Medulla oblongata (tissue), 1 donor: ENCODE results near the gene MIPOL1.

Experiments used
- DNase-seq: peaks from one replicate; pipeline ENCODE4 v3.0.0-alpha.2; 2015; ENCODE audit errors: extremely low spot score

Gene MIPOL1

DNA sequence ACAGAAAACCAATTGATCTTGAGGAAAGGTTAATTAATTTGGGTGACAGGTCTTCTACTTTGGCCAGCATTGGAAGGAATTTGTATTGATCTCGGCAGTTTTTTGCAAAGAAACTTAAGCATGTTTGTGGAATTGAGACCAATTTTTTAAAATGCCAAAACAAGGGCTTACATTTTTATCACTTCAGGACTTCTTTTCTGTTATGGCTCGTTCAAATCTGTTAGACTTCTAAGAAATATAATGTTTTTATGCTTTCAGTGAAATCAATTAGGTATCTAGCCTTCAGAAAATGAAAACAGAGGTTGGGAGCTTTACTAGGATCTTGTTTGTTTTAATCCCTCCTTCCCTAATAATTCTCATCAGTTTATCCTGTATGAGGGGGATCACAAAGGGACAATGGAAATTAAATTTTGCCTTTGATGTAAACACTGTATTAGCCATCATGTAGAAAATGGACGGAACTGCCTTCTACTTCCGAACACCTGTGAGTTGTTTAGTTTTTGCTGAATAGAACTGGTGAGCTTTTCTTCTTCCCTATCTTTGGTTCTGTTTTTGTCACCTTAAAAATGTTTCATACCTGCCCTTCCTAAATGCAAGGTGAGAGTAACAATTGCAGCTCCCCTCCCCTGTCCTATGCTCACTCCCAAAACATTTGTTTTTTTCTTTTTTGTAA lies 389.5 kb downstream of the MIPOL1 start:
- DNase-seq, result no peak

DNA sequence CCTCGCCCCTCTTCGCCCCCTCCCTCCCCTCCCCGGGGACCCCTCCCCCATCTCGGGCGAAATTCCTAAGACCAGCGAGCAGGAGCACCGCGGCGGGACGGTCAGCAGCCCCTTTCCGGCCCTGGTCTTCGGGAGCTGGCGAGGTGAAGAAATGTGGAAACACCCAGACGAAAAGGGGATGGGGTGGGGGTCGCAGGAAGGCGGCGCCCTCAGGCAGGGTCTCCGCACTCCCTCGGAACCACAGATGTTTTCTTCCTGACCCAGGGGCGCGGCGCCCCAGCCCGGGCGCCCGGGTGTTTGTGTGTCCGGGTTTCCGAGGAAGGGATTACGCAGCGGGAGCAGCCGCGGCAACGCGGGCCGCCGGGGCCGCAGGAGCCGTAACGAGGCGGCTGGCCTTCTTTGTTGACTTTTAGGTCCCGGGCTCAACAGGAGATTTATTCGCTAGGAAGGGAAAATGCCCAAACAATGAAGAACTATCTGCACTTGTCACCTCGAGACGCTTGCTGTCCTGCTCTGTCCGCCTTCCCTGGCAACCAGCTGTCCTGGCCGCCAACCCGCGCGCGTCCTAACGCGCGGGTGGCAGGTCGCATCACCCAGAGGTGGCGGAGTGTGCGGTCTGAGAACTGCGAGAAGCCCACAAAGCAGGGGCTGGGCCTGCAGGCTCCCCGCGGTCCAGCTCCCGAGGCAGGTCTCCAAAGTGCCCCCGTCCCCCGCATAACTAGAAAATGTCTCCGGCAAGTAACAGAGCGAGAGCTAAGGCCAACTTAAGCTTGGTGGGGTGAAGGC lies 390.3 kb downstream of the MIPOL1 start:
- no peak for DNase-seq

DNA sequence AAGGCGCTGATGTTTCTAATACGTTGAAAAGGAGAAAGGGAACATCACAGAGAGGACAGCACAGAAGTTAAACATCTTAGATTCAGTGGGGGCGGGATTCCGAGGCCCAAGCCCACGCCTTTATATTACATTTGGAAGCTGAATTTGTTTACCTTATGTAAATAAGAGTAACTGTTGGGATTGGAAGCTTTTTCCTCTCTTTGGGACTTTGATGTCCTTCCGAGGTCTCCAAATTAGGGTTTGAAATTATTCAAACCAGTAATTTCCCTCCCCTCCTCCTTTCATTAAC lies 390.9 kb downstream of the MIPOL1 start:
- DNase-seq, result no peak

DNA sequence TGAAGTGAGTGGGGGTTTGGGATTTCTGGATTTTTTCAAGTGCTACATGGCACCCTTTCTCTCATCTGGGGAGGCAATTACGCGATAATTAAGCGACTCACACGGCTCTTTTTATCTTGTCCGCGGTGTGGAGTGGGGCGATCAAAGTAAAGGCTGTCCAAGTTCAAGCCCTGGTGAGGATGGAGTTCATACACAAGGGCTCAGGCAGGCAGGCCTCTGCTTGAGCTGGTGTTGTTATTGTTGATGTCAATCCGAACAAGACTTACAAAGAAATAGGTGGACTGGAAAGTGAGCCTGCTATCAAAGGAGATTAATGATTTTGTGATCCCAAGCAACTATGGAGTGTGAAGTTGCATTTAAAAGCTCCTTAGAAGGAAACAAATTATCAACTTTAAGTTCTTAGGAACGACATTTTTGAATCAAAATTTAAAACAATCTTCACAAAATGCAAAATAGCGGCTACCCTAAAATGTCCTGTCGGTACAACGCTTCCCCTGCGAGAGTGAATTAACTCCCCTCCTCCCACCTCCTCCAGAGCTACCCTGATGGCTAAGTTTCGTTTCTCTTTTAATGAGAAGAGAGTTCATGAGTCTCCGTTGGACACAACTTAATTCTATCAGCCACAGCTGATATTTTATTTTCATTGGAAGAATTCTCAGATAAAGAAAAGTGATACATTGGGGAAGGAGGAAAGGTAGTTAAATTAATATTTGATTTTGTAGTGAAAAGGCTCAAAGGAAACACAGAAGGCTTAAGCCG lies 391.4 kb downstream of the MIPOL1 start:
- no peak for DNase-seq

DNA sequence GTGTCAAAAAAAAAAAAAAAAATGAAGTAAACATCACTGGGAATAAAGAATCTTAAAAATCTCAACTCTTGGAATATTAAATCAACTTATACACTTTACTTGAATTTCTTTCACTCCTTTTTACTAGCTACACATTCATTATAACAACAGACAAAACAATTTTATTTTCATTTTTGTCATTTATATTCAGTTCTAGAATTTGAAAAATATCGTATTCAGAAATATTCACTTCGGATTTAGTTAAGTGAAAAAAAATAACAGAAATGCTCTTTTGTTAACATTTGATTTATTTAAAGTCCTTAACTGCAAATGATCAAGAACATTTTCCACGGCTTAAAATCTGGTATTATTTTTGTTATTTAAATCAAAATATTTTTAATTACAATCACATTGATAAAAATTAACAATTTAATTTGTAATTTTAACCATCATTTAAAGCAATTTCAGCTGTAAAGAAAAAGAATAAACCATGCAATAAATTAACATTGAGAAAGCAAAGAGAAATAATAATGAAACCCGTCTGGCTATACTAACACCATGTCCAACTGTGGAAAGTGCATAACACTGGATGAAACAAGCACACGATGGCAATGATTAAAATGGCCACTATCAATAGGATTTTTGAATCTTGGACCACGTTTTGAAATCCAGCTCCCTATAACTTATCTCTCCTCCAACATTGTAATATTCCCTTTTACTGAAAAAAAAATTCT lies 392.1 kb downstream of the MIPOL1 start:
- DNase-seq, result no peak

DNA sequence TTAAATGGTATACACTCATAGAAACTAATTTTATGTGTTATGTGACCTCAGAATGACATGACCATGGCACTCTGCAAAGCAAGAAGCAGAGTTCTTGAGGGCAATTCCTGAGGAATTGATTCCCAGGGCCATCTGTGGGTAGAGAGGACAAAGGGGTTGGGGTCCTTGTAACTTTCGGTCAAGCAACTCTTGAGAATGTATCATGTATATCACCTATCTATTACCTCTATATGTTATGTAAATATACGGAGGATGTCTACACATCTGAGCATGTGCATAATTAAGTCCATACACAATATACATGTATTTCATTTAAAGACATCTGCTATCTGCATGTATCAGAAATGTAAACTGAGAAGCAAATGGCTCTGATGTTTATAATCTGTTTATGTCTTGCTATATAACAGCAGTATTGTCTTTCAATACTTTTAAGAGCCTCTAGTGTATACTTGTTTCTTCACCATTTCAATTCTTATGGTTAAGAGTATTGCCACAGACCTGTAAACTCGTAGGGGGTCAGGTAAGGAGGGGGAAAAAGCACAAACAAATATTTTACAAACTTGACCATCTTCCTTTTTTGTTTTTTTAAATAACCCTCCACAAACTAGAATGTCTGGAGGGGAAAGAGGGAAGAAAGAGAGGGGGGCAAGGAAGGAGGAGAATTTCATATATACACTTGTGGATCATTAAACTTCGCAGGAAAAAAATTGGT lies 392.8 kb downstream of the MIPOL1 start:
- no peak for DNase-seq

DNA sequence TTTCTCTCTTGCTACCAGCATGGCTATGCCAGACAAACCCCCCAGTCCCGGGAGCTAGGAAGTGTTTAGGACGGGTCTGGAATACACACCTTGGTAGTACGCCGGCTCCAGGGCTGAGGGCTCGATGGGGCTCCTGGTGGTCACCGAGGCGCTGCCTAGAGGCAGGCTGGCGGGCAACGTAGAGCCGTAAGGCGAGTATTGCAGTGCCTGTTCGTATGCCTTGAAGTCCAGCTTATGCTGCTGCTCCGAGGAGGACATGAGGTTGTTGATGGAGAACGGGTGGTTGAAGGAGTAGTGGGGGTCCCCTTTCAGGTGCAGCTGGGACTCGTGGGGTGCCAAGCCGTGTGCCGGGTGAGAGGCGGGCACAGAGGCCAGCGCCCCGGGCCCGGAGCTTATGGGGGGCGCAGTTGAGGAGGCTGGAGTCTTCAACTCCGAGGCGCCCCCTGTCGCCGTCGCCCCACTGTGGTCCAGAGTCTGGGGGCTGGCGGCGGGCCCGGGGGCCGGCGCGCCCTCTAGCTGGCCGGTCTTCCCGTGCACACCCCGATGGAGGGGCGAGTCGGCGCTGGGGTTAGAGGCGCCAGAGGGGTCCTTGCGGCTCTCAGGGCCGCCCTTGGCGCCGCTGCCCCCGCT lies 393.7 kb downstream of the MIPOL1 start:
- no peak for DNase-seq

DNA sequence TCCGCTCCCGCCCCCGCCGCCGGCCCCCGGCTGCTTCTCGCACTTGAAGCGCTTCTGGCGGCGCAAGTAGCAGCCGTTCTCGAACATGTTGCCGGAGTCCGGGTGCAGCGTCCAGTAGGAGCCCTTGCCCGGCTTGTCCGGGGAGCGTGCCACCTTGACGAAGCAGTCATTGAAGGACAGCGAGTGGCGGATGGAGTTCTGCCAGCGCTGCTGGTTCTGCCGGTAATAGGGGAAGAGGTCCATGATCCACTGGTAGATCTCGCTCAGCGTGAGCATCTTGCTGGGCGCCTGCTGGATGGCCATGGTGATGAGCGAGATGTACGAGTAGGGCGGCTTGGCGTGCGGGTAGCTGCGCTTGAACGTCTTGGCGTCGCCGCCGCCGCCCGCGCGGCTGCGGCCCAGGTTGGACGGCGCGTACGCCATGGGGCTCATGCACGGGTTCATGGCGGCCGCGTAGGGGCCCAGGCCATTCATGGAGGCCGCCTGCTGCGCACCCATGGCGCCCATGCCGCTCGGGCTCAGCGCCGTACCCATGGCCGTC lies 394.3 kb downstream of the MIPOL1 start:
- no peak for DNase-seq

DNA sequence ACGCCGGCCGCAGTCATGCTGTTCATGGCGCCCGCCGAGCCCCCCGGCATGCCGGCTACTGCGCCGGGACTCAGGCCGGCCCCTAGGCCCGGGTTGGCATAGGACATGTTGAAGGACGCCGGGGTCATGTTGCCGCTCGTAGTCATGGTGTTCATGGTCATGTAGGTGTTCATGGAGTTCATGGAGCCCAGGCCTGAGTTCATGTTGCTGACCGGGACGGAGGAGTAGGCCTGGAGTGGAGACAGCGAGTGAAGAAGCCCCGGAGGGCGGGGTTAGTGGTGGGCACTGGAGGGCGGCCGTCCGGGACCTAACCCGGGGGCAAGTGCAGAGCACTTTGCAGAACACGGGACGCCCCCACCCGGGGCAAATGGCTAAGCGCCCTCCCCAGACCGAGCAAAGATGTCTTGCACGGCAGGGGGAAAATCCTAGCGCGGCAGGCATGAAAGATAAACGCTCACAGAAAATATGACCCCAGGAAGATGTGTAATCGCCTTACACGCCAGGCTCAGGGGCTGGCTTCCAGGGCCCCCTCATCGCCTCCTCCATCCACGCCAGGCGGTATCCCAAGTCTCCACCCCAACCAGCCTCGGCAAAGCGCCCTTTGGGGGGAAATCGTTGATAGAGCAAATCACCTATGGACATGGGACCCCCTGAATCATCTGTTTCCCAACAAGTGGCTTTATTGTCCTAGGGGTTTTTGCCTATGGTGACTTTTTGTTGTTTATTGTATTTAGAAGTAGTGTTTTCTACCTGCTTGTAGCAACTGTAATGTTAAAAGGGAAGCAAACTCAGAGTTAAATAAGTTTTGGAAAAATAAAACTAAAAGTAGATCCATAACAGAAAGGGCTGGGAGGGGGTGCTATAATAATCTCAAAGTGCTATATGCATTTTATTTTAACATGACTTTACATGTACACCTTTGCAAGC lies 395.0 kb downstream of the MIPOL1 start:
- DNase-seq, result no peak

DNA sequence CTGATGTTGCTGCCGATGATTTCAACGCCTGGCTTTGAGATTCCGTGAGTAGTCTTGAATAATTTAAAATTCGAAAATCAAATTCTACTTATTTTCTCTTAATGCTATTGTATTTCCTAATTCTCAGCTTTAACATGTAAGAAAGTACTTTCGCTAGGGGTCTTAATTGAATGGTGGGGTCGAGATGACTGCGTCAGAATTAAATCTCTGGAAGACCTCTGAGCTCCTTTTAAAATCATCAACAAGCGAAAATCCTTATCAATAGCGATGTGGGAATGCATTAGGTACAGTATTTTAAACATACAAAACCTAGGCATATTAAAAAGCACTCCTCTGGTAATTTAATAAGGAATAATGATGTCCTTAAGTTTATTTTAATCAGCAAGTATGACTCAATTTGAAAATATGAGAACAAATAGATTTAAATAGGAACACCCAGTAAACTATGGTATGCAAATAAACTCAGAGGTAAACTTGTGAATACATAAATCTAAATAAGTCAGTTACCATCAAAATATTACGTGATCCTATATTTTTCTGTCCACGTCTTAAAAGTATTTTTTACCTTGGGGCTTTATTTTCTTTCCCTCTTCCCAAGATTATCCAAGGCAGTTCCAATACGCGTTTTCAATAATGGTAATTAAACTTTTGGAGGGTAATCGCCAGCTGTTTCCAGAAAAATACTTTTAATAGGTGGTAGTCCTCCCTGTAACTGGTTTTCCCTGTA lies 395.9 kb downstream of the MIPOL1 start:
- no peak for DNase-seq

DNA sequence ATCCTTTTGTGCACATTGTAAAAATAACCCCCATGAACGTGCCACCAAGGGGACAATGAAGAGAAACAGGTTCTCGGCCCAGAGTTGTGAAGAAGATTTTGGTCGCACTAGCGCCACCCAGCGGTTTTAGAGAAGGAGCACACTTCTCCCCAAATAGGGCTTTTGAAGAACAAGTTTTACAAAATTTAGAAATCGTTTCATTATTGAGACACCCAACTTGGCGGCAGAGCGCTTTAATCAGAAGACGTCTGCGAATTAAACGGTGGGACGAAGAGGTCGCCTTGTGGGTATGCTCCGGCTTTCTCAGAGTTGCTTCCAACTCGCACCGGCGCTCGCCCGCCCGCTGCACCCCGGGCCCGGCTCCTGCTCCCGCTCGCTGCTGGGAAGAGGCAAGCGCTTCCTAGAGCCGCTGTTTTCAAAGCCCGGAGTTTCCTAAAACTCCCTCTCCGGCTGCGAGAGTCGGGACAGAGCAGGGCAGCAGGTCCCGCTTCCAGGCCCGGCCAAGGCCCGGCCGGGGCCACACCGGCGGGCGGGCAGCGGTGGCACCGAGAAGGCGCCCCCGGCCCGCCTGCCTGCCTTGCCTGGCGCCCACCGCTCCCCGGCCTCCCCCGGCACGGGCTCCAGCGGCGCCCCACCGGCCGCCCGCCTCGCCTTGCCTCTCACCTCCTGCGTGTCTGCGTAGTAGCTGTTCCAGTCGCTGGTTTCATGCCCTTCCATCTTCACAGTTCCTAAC lies 396.7 kb downstream of the MIPOL1 start:
- peak; percentile 78 for DNase-seq

DNA sequence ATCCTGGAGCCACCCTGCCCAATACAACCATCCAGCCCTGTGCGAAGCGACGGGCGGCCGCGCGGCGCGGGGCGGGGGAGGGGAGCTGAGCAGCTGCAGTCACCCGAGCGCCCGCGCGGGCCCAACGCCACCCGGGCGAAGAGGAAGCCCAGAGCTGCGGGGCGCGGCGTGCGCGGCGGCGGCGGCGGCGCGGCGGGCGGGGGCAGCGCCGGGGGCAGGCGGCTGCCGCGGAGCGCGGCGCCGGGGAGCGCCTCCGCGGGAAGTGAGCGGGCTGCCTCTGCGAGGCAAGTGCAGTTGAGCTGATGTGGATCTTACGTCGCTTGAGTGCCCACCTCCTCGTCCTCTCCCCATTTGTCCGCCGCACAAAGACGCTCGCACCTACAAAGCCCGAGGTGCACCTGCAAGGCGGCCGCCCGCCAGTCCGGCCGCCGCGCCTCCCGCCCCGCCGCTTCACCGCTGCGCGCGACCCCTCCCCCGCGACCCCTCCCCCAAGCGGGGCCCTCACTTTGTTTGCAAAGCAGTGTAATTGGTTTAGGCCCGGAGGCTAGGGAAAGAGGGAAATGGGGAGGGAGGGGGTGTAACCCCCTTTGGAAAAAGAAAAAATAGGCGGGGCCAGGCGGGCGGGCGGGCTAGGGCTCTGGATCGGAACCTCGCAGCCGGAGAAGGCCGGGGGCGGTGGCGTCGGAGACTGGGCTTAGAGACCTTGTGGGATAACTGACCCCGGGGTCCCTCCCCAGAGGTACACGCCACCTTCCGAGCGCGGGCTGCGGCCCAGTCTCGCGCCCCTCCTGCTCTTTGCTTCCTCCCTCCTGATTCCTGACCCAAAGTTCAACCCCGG lies 397.5 kb downstream of the MIPOL1 start, which contains the start of the genes FOXA1 and TTC6:
TSS of gene FOXA1 (minus strand) at position 279 of the 838 bp plus-strand sequence. CDS start at position 2, 277 bp downstream.
TSS of gene TTC6 (plus strand) at position 659 of the 838 bp plus-strand sequence. CDS start 26,436 bp downstream, outside the sequence.
- no peak for DNase-seq

DNA sequence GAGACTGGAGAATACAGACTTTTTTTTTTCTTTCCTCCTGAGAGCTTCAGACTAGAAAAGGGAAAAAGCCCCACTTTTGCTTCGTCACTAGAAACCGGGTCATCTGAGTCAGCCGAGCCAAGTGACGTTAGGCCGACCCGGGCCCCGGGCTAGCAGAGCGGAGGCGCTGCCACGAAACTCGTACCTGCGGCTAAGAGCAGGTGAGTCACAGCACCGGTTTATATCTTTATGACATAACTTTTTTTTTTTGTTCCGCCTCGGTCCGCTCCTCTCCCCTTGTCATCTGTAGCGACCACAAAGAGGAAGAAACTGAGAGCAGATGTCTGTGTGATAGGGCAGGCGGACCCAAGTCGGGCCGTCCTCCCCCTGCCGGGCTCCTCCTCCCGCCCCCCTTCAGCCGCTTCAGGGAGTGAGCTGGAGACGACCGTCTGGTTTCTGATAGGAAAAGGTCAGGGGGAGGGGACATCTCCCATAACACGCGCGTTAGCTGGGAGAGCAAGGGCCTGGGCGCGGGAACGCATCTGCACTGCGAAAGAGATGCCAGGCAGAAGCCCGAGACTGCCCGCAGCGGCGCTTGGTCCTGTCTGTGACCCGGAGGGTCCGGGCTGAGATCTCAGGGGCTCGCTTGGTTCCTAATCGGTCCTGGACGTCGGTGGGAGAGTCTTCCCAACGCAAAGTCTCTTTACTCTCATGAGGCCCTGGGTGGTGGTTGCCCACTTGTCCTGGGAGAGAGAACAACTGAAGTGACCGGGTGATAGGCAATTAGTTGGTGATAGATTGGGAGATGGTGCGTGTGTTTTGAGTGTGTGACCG lies 398.3 kb downstream of the MIPOL1 start:
- no peak for DNase-seq

DNA sequence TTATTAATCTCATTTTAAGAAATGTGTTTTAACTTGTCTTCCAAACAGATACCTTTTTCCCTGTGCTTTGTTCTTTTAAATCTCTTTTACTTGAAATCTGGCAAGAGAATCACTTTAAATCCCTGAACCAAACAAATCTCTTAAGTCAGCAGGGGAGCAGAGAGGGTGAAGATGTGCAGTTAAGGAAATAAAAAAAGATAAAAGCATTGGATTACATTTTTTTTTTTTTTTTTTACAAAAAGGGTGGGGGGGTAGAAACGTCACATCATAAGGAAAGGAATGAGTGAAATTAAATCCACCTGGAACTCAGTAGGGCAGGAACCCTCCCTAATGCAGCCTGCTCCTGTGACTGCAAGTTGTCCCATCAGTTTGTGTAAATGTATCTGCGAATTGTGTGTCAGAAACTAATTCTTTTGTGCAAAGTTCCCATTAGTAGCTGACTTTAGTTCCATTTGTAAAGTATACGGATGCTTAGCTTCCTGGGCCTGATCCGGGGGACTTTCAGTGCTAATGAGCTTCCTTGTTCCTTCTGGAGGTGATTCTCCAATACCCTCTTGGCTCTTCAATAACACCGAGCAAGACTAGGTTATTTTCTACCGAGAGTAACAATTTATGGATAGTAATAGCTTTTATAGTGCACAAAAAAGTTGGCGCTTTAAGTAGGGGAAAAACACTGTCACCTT lies 399.2 kb downstream of the MIPOL1 start:
- no peak for DNase-seq

DNA sequence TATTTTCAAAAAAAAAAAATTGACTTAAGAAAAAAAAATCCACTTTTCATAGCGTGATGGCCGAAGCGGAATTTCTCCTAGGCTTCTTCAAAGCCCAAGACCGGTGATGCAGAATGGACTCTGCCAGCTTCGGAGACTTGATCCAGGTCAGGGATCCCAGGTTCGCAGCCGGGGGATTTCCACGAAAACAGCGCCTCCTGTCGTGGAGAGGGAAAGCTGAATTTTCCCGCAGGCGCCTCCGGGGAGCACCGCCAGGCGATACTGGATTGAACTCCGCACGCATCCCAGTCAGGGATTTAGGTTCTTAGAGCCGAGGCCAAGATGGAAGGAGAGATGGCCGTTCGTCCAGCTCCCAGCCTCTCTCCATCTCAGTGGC lies 399.8 kb downstream of the MIPOL1 start:
- no peak for DNase-seq
